HepG2 (cell line): ENCODE results near the gene SMAD3.

ENCODE experiments used
- EP300 ChIP-seq, 3 experiments: sonication (generic) in 1 of 3; formaldehyde crosslinking in 1 of 3; IDR thresholded peaks; 2 replicates each; pipeline versions ENCODE4 v1.5.1 to v1.6.1; 2011 to 2020; ENCODE audit warnings: low read depth in 2 of 3, low read length in 2 of 3, borderline replicate concordance in 1 of 3, improper control_type of control experiment in 1 of 3, mild to moderate bottlenecking in 1 of 3, missing genetic modification reagents in 1 of 3, moderate library complexity in 1 of 3
- FOXM1 ChIP-seq: sonication (generic); formaldehyde crosslinking; IDR thresholded peaks from 2 replicates; pipeline ENCODE4 v1.5.0; 2020; ENCODE audit warnings: missing genetic modification reagents
- GFI1 ChIP-seq: sonication (generic); formaldehyde crosslinking; IDR thresholded peaks from 2 replicates; pipeline ENCODE4 v1.5.0; 2020; ENCODE audit warnings: missing genetic modification reagents, mild to moderate bottlenecking, borderline replicate concordance
- GTF2F1 ChIP-seq: fragments of 150-350 bp; IDR thresholded peaks from 2 replicates; pipeline ENCODE4 v1.6.1; 2014; ENCODE audit warnings: low read length
- PHF8 ChIP-seq: sonication (generic); formaldehyde crosslinking; IDR thresholded peaks from 2 replicates; pipeline ENCODE4 v1.5.0; 2020; ENCODE audit warnings: missing genetic modification reagents
- RNF2 ChIP-seq: fragments of 450-650 bp; conservative IDR thresholded peaks from 2 replicates; pipeline ENCODE4 v1.6.1; 2016; ENCODE audit warnings: low read depth
- ZNF232 ChIP-seq: sonication (generic); formaldehyde crosslinking; IDR thresholded peaks from 2 replicates; pipeline ENCODE4 v1.4.0; 2020; ENCODE audit warnings: missing genetic modification reagents, borderline replicate concordance
- ZNF75D ChIP-seq: sonication (generic); formaldehyde crosslinking; IDR thresholded peaks from 2 replicates; pipeline ENCODE4 v1.8.1; 2023; ENCODE audit warnings: missing genetic modification reagents, mild to moderate bottlenecking, borderline replicate concordance
- TF ChIP-seq, protein P1 (sequence below): sonication (generic); formaldehyde crosslinking; IDR thresholded peaks from 2 replicates; pipeline ENCODE4 v1.5.0; 2020; ENCODE audit warnings: mild to moderate bottlenecking, missing genetic modification reagents, moderate library complexity

DNA sequence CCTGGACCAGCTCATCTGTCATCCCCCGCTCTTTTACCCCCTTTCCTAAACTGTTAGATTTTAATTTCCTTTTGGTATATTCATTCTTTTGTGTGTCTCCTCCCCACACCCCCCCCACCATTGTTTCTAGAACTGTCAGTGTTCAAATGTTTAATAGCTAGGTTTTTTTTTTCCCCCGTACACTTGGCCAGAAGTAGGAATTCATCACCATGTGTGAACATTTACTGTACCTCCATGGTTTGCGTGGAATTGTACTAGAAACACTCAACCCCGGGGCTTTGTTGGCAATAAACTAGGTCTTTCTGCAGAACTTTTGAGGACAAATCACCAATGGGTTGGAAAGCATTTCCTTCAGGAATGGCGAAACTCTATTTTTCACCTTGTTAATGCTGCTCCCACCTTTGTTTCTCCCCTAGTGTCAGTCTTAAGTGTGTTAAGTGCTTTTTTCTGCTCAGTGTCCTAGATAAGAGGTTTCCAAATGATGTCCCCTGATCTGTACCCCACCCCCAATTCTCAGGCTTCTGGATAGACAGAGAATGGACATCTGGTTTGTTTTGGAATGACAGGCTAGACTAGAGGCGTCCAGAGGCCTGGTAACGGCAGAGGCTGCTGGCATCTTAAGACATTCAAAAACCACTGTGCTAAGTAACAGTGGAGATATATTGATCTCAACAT lies 76.8 kb downstream of the SMAD3 start:
- TF ChIP-seq ZNF75D: no peak
- no peak for TF ChIP-seq RNF2
- TF ChIP-seq PHF8 (CRISPR knock-in tag): no peak
- TF ChIP-seq EP300 (IDR thresholded peaks at IDR 0.05; ENCODE audit: low read depth in 2 of 2, low read length in 2 of 2): no peak
- TF ChIP-seq EP300 (CRISPR knock-in tag; IDR thresholded peaks at IDR 0.05; ENCODE audit: borderline replicate concordance): no peak
- no peak for TF ChIP-seq GFI1 (CRISPR knock-in tag)
- TF ChIP-seq, protein P1, sequence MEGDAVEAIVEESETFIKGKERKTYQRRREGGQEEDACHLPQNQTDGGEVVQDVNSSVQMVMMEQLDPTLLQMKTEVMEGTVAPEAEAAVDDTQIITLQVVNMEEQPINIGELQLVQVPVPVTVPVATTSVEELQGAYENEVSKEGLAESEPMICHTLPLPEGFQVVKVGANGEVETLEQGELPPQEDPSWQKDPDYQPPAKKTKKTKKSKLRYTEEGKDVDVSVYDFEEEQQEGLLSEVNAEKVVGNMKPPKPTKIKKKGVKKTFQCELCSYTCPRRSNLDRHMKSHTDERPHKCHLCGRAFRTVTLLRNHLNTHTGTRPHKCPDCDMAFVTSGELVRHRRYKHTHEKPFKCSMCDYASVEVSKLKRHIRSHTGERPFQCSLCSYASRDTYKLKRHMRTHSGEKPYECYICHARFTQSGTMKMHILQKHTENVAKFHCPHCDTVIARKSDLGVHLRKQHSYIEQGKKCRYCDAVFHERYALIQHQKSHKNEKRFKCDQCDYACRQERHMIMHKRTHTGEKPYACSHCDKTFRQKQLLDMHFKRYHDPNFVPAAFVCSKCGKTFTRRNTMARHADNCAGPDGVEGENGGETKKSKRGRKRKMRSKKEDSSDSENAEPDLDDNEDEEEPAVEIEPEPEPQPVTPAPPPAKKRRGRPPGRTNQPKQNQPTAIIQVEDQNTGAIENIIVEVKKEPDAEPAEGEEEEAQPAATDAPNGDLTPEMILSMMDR (CRISPR knock-in tag): no peak
- TF ChIP-seq ZNF232 (CRISPR knock-in tag): no peak
- TF ChIP-seq GTF2F1: no peak
- no peak for TF ChIP-seq FOXM1 (CRISPR knock-in tag)
